Activated T-helper 9 cell treated with anti-CD3 and anti-CD28 coated beads, Interleukin-2, amount 50 U/mL, for 16 hours (primary cell): ENCODE data around the gene PLAC8.
"Not testable (repeated sequence)": the region's sequence is repeated elsewhere in the genome, so short reads cannot be mapped to it uniquely, and the experiment has no call there.

Experiments used
- DNase-seq: peaks from one replicate; pipeline ENCODE4 v3.0.0-alpha.2; 2020; ENCODE audit warnings: low read depth

The PLAC8 gene

DNA sequence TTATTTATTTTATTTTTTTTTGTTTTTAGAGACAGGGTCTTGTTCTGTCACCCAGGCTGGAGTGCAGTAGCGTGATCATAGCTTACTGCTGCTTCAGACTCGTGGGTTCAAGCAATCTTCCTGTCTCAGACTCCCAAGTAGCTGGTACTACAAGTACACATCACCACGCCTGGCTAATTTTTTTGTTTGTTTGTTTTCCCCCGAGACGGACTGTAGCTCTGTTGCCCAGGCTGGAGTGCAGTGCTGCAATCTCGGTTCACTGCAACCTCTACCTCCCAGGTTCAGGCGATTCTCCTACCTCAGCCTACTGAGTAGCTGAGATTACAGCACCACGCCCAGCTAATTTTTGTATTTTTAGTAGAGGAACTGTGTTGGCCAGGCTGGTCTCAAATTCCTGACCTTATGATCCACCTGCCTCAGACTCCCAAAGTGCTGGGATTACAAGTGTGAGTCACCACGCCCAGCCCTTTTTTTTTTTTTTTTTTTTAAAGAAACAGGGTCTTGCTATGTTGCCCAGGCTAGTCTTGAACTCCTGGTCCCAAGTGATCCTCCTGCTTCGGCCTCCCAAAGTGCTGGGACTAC lies 47.4 kb downstream of the PLAC8 start:
- no peak for DNase-seq

DNA sequence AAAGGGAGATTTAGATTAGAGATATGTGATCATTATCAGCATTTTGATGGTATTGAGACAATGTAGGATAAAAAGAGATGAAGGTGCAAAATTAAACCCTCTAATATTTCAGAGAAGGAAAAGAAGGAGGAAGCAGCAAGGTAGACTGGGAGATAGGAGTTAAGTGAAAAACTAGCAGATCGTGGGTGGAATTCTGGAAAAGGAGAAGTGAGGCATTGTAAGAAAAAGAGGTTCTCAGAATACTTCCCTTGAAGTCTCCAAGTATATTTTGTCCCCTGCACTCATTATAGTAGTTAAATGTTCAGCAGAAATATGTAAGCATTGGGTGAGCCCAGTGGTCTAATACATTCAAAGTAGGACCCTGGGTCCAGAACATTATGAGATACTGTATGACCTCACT lies 49.3 kb downstream of the PLAC8 start:
- no peak for DNase-seq

DNA sequence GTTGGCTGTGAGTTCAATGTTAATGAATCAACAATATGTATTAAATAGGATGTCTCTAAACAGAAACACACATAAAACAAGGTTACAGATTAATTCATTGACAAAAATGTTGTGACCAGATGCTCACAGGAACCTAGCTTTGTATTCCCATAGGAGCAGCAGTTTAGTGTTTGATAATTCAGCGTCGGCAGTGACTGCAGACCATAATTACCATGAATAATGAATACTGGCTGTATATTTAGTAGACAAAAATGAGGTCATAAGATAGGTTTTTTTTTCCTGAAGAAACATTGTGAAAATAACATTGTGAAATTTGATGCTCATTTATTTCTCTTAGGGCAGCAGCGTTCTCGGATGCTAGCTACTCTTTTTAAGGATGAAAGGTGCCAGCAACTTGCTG lies 51.8 kb downstream of the PLAC8 start:
- DNase-seq, result no peak

DNA sequence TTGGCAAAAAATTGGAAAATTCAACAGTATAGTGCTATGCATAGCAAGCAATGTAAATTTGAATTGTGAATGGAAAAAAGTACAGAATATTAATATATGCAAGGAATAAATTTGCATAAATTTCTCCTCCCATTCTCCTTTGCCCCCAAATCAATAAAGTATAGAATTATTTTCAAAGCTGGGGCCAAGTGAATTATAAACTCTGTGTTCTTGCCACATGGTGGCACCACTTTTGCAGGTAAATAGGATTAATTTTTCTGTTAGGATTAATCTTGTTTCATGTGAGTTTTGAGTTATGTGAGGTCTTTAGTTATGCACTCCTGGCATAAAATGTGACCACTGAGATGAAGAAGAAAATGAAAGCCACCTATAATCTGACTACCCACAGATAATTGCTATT lies 59.6 kb downstream of the PLAC8 start:
- DNase-seq, result no peak

DNA sequence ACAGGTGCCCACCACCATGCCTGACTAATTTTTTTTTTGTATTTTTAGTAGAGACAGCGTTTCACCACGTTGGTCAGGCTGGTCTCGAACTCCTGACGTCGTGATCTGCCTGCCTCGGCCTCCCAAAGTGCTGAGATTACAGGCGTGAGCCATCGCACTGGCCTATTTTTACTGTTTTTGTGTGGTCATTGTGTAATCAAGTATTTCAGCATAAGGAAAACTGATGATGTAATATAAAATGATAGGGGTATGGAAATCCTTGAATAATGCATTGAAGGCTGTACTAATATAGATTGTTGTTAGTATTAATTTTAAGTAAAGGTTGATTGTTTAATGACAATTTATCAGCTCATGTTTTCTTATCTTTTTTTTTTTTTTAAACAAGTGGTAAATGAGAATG lies 65.7 kb downstream of the PLAC8 start:
- DNase-seq, result not testable (repeated sequence)

DNA sequence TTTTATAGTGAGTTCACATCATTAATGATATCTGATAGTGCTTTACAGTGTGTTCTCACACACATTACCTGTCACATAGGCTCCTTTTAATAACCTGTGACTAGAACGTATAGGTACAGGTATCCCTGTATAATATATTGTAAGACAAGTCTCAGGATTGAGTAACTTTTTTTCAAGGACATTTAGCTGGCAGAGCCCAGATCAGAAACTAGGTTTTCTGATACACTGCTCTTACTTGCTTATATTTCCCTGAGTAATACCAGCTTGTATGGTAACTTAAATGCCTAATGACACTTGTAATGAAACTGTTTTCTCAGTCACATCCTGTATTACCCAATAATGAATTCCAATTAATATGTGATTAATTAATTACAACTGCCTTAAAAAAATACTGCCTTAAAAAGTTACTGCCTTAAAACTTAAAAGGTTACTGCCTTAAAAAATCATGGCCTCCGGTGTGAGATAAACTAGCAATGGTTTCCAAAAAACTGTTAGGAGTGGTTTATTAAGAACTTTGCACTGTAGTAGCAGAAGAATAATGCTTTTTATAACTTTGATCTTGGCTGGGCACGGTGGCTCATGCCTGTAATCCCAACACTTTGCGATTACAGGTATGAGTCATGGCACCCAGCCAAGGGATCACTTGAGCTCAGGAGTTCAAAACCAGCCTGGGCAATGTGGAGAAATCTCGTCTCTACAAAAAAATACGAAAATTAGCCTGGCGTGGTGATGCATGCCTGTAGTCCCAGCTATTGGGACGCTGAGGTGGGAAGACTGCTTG lies 67.6 kb downstream of the PLAC8 start:
- DNase-seq, result no peak

DNA sequence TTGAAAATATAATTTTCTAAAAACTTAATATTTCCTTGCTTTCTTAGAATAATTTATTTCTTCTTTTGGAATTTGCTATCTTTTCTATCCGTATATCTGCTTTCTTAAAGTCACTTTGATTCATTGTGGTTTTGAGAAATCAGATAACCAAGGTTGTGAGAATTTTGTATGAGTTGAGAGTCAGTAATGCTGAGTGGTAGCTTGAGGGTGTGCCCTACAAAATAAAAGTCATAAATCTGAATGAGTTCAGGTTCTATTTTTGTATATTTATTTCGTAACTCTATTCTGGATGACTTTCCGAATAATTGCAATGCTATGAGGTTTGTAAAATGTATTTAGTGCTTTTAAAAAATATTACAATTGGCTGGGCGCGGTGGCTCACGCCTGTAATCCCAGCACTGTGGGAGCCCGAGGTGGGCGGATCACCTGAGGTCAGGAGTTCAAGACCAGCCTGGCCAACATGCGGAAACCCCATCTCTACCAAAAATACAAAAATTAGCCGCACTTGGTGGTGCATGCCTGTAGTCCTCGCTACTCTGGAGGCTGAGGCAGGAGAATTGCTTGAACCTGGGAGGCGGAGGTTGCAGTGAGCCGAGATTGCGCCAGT lies 70.6 kb downstream of the PLAC8 start:
- DNase-seq, result no peak

DNA sequence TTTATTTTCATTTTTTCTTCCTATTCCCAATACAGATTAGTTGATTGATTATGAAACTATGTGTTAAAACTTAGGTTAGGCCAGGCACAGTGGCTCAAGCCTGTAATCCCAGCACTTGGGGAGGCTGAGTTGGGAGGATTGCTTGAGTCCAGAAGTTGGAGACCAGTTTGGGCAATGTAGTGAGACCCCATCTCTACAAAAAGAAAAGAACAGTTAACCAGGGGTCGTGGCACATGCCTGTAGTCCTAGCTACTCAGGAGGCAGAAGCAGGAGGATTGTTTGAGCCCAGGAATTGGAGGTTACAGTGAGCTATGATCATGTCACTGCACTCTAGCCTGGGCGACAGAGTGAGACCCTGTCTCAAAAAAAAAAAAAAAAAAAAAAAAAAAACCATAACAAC lies 71.4 kb downstream of the PLAC8 start:
- not testable (repeated sequence) for DNase-seq

DNA sequence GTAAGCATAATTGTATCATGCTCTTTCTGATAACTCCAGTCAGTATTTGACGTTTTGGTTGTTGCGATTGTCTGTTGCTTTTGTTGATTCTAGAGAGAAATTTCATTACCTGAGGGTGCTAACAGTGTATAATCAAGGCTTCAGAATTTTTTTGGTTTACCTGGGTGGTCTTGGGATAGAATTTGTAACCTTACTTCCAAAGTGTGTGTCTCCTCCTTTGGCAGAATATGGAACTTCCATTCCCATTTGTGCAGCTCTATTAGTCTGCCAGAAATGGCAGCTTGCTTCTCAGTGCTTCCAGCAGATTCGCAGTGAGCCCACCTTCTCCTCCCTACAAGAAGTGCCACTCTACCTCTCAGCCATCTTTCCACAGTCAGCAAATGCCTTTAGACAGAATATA lies 74.3 kb downstream of the PLAC8 start:
- DNase-seq, result no peak
